Lower leg skin (tissue), 4 donors: ENCODE results near the gene APOBEC4. TPM values are rescaled to one million over a fixed set of nuclear protein-coding genes. Genes with fewer than 3 reads are reported as not detected.

Source experiments
- DNase-seq, 2 donors: peaks; one replicate each; pipeline ENCODE4 v3.0.0-alpha.2; 2019; ENCODE audit warnings: low spot score in 2 of 2
- H3K4me3 ChIP-seq: fragments of 200-600 bp; sonication (generic); 2 replicates; pipeline ENCODE4 v1.5.1; 2017; ENCODE audit warnings: mild to moderate bottlenecking, low read depth; ENCODE audit not compliant: poor library complexity, severe bottlenecking
- CTCF ChIP-seq, 3 donors: fragments of 450-650 bp; IDR thresholded peaks; one replicate each; pipeline ENCODE4 v1.5.1; 2016; ENCODE audit warnings: antibody characterized with exemption in 3 of 3, mild to moderate bottlenecking in 3 of 3, moderate library complexity in 2 of 3
- POLR2A ChIP-seq, 2 donors: fragments of 450-650 bp; IDR thresholded peaks; one replicate each; pipeline ENCODE4 v1.6.1; 2016 to 2017; ENCODE audit warnings: antibody characterized with exemption in 2 of 2, mild to moderate bottlenecking in 1 of 2, moderate library complexity in 1 of 2
- WGBS, 2 donors: methylation state at CpG; one replicate each; pipeline ENCODE4 v1.1.5; 2018; 5-methylcytosine and 5-hydroxymethylcytosine counted together
- intact Hi-C: fragments of 100-400 bp; cut with DNase I; formaldehyde crosslinking; loops from one replicate; pipeline ENCODE4 v1.15.0; 2023; ENCODE audit warnings: low total_unique reads
- total RNA-seq, 4 donors: library from RNA; depleted of rRNA; stranded (reverse); fragments of >200 nt; gene quantifications; one replicate each; pipeline ENCODE4 v1.1.0, GENCODE V29; 2016

Gene APOBEC4
- total RNA-seq, 4 donors from 2014 or later, result not detected

- H3K4me3 ChIP-seq, result no peak overlapping the region
- whole genome bisulfite sequencing, 2 donors, result 94 to 100% methylated on average over 1 of the region's 1 CpG
- intact Hi-C loops, result no loop called here
- TF ChIP-seq CTCF (IDR thresholded peaks at IDR 0.05) (no peak), POLR2A (IDR thresholded peaks at IDR 0.05) (no peak)
- DNase-seq, result no peak
Measured at GRCh38 chr1:183602510-183602909, 50.6 kb downstream of the APOBEC4 start.

GRCh38 chr1:183600634-183601033, 52.5 kb downstream of the APOBEC4 start:
- no peak for DNase-seq
- H3K4me3 ChIP-seq, result no peak overlapping the region
- TF ChIP-seq POLR2A (IDR thresholded peaks at IDR 0.05), result no peak
- intact Hi-C loops, result no loop called here
- WGBS, 2 donors, result 81 to 87% methylated on average over 3 of the region's 3 CpGs

GRCh38 chr1:183600136-183600535, 53.0 kb downstream of the APOBEC4 start:
- 61 to 67% methylated on average over 3 of the region's 3 CpGs for WGBS, 2 donors
- peak in 1 of 2 donors; percentile 79 for DNase-seq

GRCh38 chr1:183598386-183598785, 54.7 kb downstream of the APOBEC4 start:
- DNase-seq, result no peak
- TF ChIP-seq POLR2A (IDR thresholded peaks at IDR 0.05) (no peak), CTCF (IDR thresholded peaks at IDR 0.05) (no peak)
- intact Hi-C loops, result no loop called here
- 47 to 48% methylated on average over 2 of the region's 2 CpGs for WGBS, 2 donors
- H3K4me3 ChIP-seq, result no peak overlapping the region

More at GRCh38 chr1:183600136-183600535, 53.0 kb downstream of the APOBEC4 start:
- no peak overlapping the region for H3K4me3 ChIP-seq
- no peak for TF ChIP-seq CTCF (IDR thresholded peaks at IDR 0.05)
- no peak for TF ChIP-seq POLR2A (IDR thresholded peaks at IDR 0.05)
- intact Hi-C loops, result no loop called here

- intact Hi-C loops, result no loop called here
- no peak for DNase-seq
- H3K4me3 ChIP-seq, result no peak overlapping the region
- WGBS, 2 donors, result 51 to 54% methylated on average over 5 of the region's 5 CpGs
- no peak for TF ChIP-seq POLR2A (IDR thresholded peaks at IDR 0.05)
- no peak for TF ChIP-seq CTCF (IDR thresholded peaks at IDR 0.05)
Measured at GRCh38 chr1:183597656-183598347, 55.3 kb downstream of the APOBEC4 start.

- WGBS, 2 donors, result 83 to 84% methylated on average over 5 of the region's 5 CpGs
- intact Hi-C loops, result no loop called here
- DNase-seq, result no peak
- TF ChIP-seq POLR2A (IDR thresholded peaks at IDR 0.05), result no peak
- no peak for TF ChIP-seq CTCF (IDR thresholded peaks at IDR 0.05)
- no peak overlapping the region for H3K4me3 ChIP-seq
Measured at GRCh38 chr1:183596500-183596899, 56.6 kb downstream of the APOBEC4 start.

Other genes with a start within 250 kb of the APOBEC4 start
- under 1 TPM in 3 of 4 donors, not detected in 1; 0.23 to 0.34 (median 0.34) TPM for gene NMNAT2, start 234.9 kb downstream of the APOBEC4 start, total RNA-seq
- gene SMG7, start 180.8 kb downstream of the APOBEC4 start, total RNA-seq, result 10 to 100 TPM; 34.8 to 57.9 (median 42.6) TPM
- gene NCF2, start 62.9 kb downstream of the APOBEC4 start, total RNA-seq, result 10 to 100 TPM; 26.6 to 58.2 (median 33.4) TPM
- 10 to 100 TPM; 33.0 to 73.5 (median 68.2) TPM for gene ARPC5, start 17.5 kb downstream of the APOBEC4 start, total RNA-seq
- 10 to 100 TPM; 11.6 to 22.5 (median 15.0) TPM for gene RGL1, start 151.8 kb upstream of the APOBEC4 start, total RNA-seq